H9 (cell line): ENCODE data around the gene SCFD2. TPM values are rescaled to one million over a fixed set of nuclear protein-coding genes. Genes with fewer than 3 reads are reported as not detected.

Experiments
- DNase-seq: peaks from one replicate; pipeline ENCODE4 v3.0.0-alpha.2; 2017
- H2AFZ ChIP-seq: one replicate; pipeline ENCODE4 v1.6.1; 2013; ENCODE audit warnings: mild to moderate bottlenecking, low read length, control low read depth, moderate library complexity
- H2AK5ac ChIP-seq: 2 replicates; pipeline ENCODE4 v1.6.1; 2013; ENCODE audit warnings: low read length, control low read depth, mixed read lengths; ENCODE audit not compliant: insufficient read length
- H2BK120ac ChIP-seq: one replicate; pipeline ENCODE4 v1.6.1; 2013; ENCODE audit warnings: low read depth, mild to moderate bottlenecking, low read length, control low read depth, inconsistent platforms; ENCODE audit not compliant: poor library complexity, severe bottlenecking
- H2BK12ac ChIP-seq: 2 replicates; pipeline ENCODE4 v1.6.1; 2013; ENCODE audit warnings: low read length, control low read depth, mixed read lengths, low read depth; ENCODE audit not compliant: insufficient read length
- H2BK15ac ChIP-seq: 2 replicates; pipeline ENCODE4 v1.6.1; 2013; ENCODE audit warnings: low read depth, low read length, control low read depth
- H2BK20ac ChIP-seq: one replicate; pipeline ENCODE4 v1.6.1; 2013; ENCODE audit warnings: low read depth, mild to moderate bottlenecking, low read length, control low read depth, inconsistent platforms; ENCODE audit not compliant: poor library complexity, severe bottlenecking
- H2BK5ac ChIP-seq: 2 replicates; pipeline ENCODE4 v1.6.1; 2013; ENCODE audit warnings: low read length, control low read depth, mixed read lengths; ENCODE audit not compliant: insufficient read length
- H3K14ac ChIP-seq: 2 replicates; pipeline ENCODE4 v1.6.1; 2013; ENCODE audit warnings: low read length, control low read depth; ENCODE audit not compliant: insufficient read depth
- H3K18ac ChIP-seq: 2 replicates; pipeline ENCODE4 v1.6.1; 2013; ENCODE audit warnings: low read depth, mild to moderate bottlenecking, mixed read lengths, low read length, control low read depth; ENCODE audit not compliant: insufficient read length
- H3K23ac ChIP-seq: 2 replicates; pipeline ENCODE4 v1.6.1; 2013; ENCODE audit warnings: low read length, control low read depth, mixed read lengths, low read depth; ENCODE audit not compliant: insufficient read length
- H3K23me2 ChIP-seq: 2 replicates; pipeline ENCODE4 v1.6.1; 2013; ENCODE audit warnings: low read depth, mild to moderate bottlenecking, mixed read lengths, low read length, control low read depth; ENCODE audit not compliant: insufficient read length, poor library complexity, severe bottlenecking
- H3K27ac ChIP-seq: 2 replicates; pipeline ENCODE4 v1.5.1; 2013; ENCODE audit warnings: low read length, control low read depth, mixed read lengths, low read depth; ENCODE audit not compliant: insufficient read length
- H3K27me3 ChIP-seq: 2 replicates; pipeline ENCODE4 v1.6.1; 2013; ENCODE audit warnings: low read length, control low read depth, inconsistent platforms; ENCODE audit not compliant: insufficient read depth
- H3K4ac ChIP-seq: 2 replicates; pipeline ENCODE4 v1.6.1; 2013; ENCODE audit warnings: low read depth, mild to moderate bottlenecking, control low read depth, inconsistent platforms, low read length, moderate library complexity
- H3K4me1 ChIP-seq: 2 replicates; pipeline ENCODE4 v1.6.1; 2013; ENCODE audit warnings: low read length, control low read depth, inconsistent platforms; ENCODE audit not compliant: insufficient read depth
- H3K4me2 ChIP-seq: 2 replicates; pipeline ENCODE4 v1.6.1; 2013; ENCODE audit warnings: low read length, control low read depth, mixed read lengths; ENCODE audit not compliant: insufficient read length, insufficient read depth
- H3K56ac ChIP-seq: 2 replicates; pipeline ENCODE4 v1.6.1; 2013; ENCODE audit warnings: low read depth, mild to moderate bottlenecking, mixed read lengths, low read length, control low read depth; ENCODE audit not compliant: insufficient read length
- H3K79me1 ChIP-seq: 2 replicates; pipeline ENCODE4 v1.6.1; 2013; ENCODE audit warnings: low read depth, mild to moderate bottlenecking, moderate library complexity, low read length, control low read depth, inconsistent platforms; ENCODE audit not compliant: insufficient read depth, poor library complexity, severe bottlenecking
- H3K79me2 ChIP-seq: 2 replicates; pipeline ENCODE4 v1.6.1; 2013; ENCODE audit warnings: low read length, control low read depth, inconsistent platforms; ENCODE audit not compliant: insufficient read depth
- H3K9ac ChIP-seq: 2 replicates; pipeline ENCODE4 v1.6.1; 2013; ENCODE audit warnings: low read length, control low read depth, mixed read lengths; ENCODE audit not compliant: insufficient read length; ENCODE audit errors: extremely low read depth
- H3K9me3 ChIP-seq: one replicate; pipeline ENCODE4 v1.6.1; 2013; ENCODE audit warnings: low read depth, low read length, inconsistent platforms; ENCODE audit not compliant: control insufficient read depth
- H3T11ph ChIP-seq: one replicate; pipeline ENCODE4 v1.6.1; 2013; ENCODE audit warnings: mild to moderate bottlenecking, low read length, control low read depth, inconsistent platforms
- H4K20me1 ChIP-seq: one replicate; pipeline ENCODE4 v1.6.1; 2013; ENCODE audit not compliant: control insufficient read depth, insufficient read length, insufficient read depth
- H4K5ac ChIP-seq: 2 replicates; pipeline ENCODE4 v1.6.1; 2013; ENCODE audit warnings: low read depth, mild to moderate bottlenecking, mixed read lengths, low read length, control low read depth; ENCODE audit not compliant: insufficient read length
- H4K8ac ChIP-seq: replicated peaks from 2 replicates; pipeline ENCODE4 v1.6.1; 2013; ENCODE audit warnings: low read length, control low read depth, mixed read lengths, low read depth; ENCODE audit not compliant: insufficient read length
- H4K91ac ChIP-seq: 2 replicates; pipeline ENCODE4 v1.6.1; 2013; ENCODE audit warnings: low read depth, mild to moderate bottlenecking, moderate library complexity, mixed read lengths, low read length, control low read depth; ENCODE audit not compliant: insufficient read length
- H3K27ac Mint-ChIP-seq, 3 experiments: 2 replicates in 2 of 3; 3 replicates in 1 of 3; pipeline ENCODE4 v1.8.0; 2020 to 2021; ENCODE audit warnings: mixed read lengths in 3 of 3, mild to moderate bottlenecking in 1 of 3, moderate library complexity in 1 of 3
- H3K27me3 Mint-ChIP-seq: 2 replicates; pipeline ENCODE4 v1.8.0; 2021; ENCODE audit warnings: low read depth, mild to moderate bottlenecking, moderate library complexity, mixed read lengths
- H3K36me3 Mint-ChIP-seq, 3 experiments: 2 replicates in 2 of 3; 3 replicates in 1 of 3; pipeline ENCODE4 v1.8.0; 2020 to 2021; ENCODE audit warnings: low read depth in 3 of 3, mixed read lengths in 3 of 3; ENCODE audit not compliant: insufficient read depth in 1 of 3
- H3K4me1 Mint-ChIP-seq, 2 experiments: 2 replicates each; pipeline ENCODE4 v1.8.0; 2020; ENCODE audit warnings: mixed read lengths in 2 of 2
- H3K4me3 Mint-ChIP-seq, 2 experiments: 2 replicates in 1 of 2; 3 replicates in 1 of 2; pipeline ENCODE4 v1.8.0; 2020 to 2021; ENCODE audit warnings: mild to moderate bottlenecking in 2 of 2, mixed read lengths in 2 of 2, moderate library complexity in 1 of 2
- H3K9me3 Mint-ChIP-seq, 2 experiments: 2 replicates in 1 of 2; 3 replicates in 1 of 2; pipeline ENCODE4 v1.8.0; 2020; ENCODE audit warnings: mild to moderate bottlenecking in 2 of 2, mixed read lengths in 2 of 2, moderate library complexity in 1 of 2
- WGBS: extraction: QIAGEN DNeasy Blood & Tissue Kit; methylation state at CpG from one replicate; pipeline ENCODE4 v1.1.7; 2013; ENCODE audit warnings: missing lambda C conversion rate, low lambda C conversion rate, mixed read lengths; ENCODE audit not compliant: insufficient read length; ENCODE audit errors: extremely low coverage; 5-methylcytosine and 5-hydroxymethylcytosine counted together
- total RNA-seq: library from RNA; stranded (reverse); gene quantifications from 2 replicates; pipeline ENCODE4 v1.2.1, GENCODE V29; 2021
- TF ChIP-seq, protein P1 (sequence below): fragments of 200-600 bp; sonication (generic); conservative IDR thresholded peaks from 3 replicates; pipeline ENCODE4 v1.8.0; 2021; ENCODE audit warnings: antibody characterized with exemption, mild to moderate bottlenecking

SCFD2 gene
- total RNA-seq, 1 experiment from 2014 or later, result 10.1 TPM

DNA sequence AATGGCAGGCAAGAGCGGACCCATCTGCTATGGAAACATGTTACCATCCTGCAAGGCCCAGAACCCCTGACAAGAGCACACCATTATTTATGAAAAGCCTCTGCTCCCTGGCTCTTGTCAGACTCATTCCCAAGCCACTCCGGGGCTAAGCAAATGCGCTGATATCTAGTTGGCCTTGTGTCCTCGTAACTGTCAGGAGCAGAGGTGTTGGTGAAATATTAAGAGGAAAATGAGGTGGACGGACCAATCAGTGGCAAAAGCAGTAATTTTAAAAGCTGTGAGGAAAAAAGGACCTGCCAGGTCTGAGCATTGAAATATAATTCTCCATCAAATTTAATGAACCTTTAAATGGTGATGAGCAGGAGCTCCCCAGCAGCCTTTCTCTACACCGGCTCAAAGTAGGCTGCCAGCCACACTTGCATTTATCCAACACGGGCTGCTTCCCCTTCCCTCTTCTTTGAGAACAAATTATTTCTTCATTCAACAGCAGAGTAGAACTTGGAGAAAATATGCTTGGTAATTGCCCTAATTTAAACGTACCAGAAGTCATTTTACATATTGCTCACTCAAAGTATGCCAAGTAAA is 289.4 kb downstream of the SCFD2 start:
- no peak for DNase-seq
- H3K4me1 Mint-ChIP-seq, result peaks cover 5 to 13% of the 10 kb centered on the region in 2 experiments

More for the DNA sequence above, 289.4 kb downstream of the SCFD2 start:
- Histone ChIP-seq H4K5ac (no peak overlapping the region), H3K4me2 (no peak overlapping the region), H3K4me1 (peaks cover 3% of the 10 kb centered on the region; the same call in 1 of the 2 replicates), H2AK5ac (no peak overlapping the region), H2BK5ac (no peak overlapping the region), H2BK120ac (no peak overlapping the region), H3K9me3 (no peaks in the 10 kb centered on the region), H3K9ac (no peak overlapping the region), H3K27ac (no peak overlapping the region), H2BK20ac (no peak overlapping the region), H2AFZ (no peak overlapping the region), H3K79me1 (no peaks in the 10 kb centered on the region), H4K91ac (no peak overlapping the region), H3K23ac (no peak overlapping the region), H2BK12ac (no peak overlapping the region), H3K4ac (no peak overlapping the region), H3K18ac (no peak overlapping the region), H3K14ac (no peak overlapping the region), H3K79me2 (no peaks in the 10 kb centered on the region), H4K8ac (no peak overlapping the region), H2BK15ac (no peak overlapping the region), H4K20me1 (no peaks in the 10 kb centered on the region), H3T11ph (no peak overlapping the region), H3K23me2 (no peaks in the 10 kb centered on the region), H3K27me3 (no peaks in the 10 kb centered on the region), H3K56ac (no peak overlapping the region)
- Mint-ChIP-seq H3K9me3 (no peaks in the 10 kb centered on the region), H3K36me3 (no peaks in the 10 kb centered on the region), H3K27ac (peak overlapping the region in 1 of 3 experiments; percentile 6; a peak in 1 of 7 replicates), H3K4me3 (no peak overlapping the region), H3K27me3 (no peaks in the 10 kb centered on the region)
- WGBS, result no CpG with 5 or more reads among the region's 8 CpGs
- TF ChIP-seq, protein P1, sequence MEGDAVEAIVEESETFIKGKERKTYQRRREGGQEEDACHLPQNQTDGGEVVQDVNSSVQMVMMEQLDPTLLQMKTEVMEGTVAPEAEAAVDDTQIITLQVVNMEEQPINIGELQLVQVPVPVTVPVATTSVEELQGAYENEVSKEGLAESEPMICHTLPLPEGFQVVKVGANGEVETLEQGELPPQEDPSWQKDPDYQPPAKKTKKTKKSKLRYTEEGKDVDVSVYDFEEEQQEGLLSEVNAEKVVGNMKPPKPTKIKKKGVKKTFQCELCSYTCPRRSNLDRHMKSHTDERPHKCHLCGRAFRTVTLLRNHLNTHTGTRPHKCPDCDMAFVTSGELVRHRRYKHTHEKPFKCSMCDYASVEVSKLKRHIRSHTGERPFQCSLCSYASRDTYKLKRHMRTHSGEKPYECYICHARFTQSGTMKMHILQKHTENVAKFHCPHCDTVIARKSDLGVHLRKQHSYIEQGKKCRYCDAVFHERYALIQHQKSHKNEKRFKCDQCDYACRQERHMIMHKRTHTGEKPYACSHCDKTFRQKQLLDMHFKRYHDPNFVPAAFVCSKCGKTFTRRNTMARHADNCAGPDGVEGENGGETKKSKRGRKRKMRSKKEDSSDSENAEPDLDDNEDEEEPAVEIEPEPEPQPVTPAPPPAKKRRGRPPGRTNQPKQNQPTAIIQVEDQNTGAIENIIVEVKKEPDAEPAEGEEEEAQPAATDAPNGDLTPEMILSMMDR, result no peak
